Retina (tissue), 1 donor: ENCODE data around the gene KDM4B.

Source experiments
- DNase-seq: peaks from one replicate; pipeline ENCODE4 v3.0.0-alpha.2; 2016

KDM4B gene

DNA sequence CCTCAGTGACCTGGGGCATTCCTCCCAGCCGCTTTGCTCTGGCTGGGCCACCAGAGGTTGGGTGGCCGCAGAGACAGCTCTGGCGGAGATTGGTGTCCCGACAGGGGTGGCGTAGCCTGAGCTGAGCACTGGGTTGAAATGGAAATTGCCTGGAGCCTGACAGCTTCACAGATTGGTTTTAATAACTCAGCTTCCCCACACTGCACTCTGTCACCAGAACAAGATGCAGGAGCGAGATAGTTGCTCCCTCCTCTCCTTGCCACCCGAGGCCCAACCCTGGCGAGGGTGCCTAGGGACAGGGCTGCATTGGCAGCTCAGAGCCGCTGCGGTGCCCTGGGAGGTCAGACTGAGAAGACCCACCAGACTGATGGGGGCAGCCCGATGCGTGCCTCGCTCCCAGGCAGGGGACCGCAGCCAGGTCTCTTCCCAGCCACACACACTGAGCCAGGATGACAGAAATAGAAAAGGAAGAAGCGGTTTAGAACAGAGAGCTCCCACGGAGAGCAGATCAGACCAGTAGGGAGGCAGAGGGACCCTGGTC, 84.1 kb downstream of the KDM4B start:
- no peak for DNase-seq

DNA sequence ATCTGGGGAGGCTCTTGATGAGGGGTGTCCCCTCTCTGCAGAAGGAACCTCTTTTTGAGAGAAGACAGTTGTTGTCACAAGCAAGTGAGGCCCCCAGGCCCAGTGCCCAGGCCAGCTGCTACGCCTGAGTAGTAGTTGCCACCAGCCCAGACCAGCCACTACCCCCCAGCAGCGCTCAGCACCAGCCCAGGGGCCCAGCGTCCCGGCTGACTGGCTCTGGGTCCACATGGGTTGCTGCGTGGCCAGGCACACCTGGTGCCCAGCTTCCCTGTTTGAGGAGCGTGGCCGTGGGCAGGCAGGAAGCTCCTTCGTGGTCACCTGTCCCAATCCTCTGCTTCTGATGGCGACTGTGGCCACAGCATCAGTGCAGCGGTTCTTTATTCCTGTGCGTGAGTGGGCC, 84.7 kb downstream of the KDM4B start:
- DNase-seq = no peak

DNA sequence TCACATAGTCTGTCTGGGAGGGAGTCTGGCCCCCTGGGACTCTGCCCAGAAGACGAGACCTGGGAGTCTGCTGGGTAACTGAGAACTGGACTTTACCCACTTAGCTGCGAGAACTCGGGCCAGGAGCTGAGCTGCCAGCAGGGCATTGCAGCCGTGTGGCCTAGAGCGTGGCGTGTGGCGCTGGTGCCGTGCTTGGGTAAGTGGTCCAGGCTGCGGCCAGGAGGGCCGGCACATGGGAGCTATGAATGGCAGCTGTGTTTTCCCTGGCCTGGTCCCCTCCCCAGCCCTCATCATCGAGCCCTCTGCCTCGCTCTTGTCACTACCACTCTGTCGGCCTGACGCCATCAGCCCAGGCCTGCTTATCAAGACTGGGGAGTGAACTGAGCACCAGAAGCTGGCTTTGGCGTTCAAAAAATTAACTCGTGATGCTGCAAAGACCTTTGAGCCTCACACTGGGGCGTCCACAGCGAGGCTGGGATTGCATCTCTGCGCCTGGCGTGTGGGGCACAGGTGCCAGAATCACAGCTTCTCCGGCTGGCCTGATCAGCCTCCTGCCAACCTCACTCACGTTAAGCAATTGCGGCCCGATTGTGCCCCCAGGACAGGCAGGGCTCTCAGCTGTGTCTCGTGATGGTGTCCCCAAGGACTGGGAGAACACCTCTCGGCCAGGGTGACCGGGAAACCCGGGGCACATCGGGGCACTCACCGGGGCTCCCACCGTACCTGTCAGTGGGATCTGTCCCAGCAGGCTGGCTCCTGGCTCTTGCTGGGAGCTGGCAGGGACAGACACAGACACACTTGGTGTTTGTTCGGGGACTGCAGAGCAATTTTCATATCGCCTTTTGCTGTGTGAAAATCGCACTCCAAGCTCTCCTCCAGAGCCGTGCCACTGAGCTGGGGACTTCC, 85.9 kb downstream of the KDM4B start:
- no peak for DNase-seq

DNA sequence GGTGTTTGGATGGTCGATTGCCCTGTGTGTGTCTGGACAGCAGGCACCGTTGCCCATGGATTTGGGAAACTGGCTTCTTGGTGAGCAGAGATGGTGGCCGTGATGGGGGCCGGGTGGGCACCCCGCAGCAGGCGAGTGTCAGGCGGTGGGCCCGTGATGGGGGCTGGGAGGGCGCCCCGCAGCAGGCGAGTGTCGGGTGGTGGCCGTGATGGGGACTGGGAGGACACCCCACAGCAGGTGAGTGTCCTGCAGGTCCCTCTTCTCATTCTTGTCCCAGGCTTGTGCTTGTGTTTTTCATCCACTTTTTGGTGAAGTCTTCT, 86.5 kb downstream of the KDM4B start:
- DNase-seq = no peak

DNA sequence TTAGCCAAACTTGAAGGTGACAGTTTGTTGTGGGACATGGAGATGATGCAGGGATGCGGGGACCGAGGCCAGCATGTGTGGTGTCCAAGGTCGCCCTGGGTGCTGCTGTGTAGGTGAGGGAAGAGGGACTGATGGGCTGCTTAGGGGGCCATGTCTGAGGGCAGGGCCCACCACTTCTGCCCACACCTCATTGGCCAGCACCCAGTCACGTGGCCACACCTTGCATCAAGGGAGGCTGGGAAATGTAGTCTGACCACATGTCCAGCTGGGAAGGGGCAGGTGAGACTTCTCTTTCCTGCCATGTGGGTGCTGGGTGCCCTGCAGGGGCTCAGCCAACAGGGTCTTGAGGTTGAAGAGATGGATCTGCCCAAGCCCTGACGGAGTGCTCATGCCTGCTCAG, 88.9 kb downstream of the KDM4B start:
- no peak for DNase-seq

DNA sequence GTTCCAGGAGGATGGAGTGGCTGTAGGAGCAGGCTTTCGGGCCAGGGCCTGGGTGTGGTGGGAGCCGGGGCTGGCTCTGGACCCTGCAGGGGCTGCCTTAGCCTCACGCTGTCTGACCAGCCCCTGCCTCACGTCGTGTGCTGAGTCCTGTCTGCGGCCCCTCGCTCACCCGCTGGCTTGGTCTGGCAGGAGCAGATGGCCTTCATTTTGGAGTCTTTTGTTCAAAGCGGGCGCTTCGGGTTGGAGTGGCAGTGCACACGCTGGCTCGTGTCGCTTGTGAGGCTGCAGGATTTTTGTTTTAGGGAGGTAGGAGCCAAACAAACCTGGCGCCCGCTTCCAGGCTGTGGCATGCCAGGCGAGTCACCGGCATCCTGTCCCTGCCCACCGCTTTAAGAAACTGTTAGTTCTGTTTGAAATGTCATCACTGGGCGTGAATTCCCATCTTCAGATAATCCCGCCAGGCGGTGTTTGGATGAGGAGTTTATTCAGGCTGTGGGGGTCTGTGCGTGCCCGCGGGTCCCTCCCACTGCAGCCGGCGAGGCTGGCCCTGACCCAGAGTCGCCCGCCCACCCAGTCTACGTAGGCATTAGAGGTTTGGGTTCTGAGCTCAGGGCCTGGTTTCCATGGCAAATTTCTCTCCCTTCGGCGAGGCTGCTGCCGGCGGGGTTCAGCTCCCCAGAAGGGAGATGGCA, 89.8 kb downstream of the KDM4B start:
- DNase-seq = peak; percentile 86

DNA sequence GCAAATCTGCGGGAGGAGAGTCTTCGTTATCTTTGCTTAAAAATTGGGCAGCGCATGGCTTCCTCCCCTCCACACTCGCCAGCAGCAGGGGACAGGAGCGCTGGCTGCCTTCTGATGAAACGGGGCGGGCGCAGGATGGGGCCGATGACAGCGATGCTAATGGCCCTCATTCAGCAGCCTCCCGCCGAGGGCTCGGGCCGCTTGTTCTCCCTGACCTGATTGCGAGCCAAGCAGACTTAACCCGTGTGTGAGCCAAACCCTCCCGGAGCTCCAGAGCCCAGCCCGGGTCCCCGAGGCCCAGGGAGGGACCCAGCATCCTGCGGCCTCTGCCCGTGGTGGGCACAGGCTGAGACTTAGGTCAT, 90.3 kb downstream of the KDM4B start:
- peak; percentile 90 for DNase-seq

DNA sequence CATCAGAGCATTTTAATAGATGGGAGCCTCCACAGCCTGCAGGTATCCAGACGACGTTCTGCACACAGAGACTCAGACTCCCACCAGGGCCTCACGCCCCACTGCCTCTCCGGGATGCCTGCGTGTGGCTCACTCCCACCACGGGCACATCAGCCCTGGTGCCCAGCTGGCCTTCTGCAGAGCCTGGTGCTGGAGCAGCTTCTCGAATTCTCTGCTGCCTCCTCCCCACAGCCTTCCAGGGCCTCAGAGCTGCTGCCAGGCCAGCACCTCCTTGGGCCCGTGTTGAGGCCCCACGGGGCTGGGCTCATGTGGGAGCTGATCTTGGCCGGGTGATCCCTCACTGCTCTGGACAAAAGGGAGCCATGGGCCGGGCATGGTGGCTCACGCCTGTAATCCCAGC, 90.9 kb downstream of the KDM4B start:
- no peak for DNase-seq

DNA sequence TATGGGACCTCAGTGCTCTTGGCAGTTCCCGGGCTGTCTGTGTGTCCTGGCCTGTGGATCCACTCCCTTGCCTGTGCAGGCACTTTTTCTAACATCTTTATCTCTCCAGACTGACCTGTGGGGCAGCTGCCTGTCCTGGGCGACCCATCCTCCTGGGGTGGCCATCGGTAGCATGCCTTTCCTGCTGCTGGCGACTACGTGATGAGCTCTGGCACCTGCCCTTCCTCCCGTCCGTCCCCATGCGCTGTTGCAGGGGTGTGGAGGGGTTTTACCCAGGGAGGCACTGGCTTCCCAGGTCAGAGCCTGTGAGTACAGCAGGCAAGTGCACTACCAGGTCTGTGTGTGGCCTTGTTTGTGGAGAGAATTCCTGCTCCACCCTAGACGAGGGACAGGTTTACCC, 93.3 kb downstream of the KDM4B start:
- no peak for DNase-seq

DNA sequence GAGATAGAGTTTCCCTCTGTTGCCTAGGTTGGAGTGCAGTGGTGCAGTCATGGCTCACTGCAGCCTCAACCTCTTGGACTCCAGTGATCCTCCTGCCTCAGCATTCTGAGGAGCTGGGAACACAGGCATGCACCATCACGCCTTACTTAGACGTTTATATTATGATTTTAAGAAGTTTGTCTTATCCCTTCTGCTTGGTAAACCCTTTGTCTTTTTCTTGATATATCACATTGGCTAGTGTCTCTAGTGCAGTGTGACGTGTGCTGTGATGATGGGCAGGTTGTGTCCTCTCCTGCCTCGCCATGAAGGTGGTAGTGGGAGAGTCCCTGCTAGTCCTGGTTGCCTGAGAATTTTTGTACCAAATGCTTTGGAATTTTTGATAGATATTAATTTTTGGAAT, 93.9 kb downstream of the KDM4B start:
- DNase-seq = no peak

DNA sequence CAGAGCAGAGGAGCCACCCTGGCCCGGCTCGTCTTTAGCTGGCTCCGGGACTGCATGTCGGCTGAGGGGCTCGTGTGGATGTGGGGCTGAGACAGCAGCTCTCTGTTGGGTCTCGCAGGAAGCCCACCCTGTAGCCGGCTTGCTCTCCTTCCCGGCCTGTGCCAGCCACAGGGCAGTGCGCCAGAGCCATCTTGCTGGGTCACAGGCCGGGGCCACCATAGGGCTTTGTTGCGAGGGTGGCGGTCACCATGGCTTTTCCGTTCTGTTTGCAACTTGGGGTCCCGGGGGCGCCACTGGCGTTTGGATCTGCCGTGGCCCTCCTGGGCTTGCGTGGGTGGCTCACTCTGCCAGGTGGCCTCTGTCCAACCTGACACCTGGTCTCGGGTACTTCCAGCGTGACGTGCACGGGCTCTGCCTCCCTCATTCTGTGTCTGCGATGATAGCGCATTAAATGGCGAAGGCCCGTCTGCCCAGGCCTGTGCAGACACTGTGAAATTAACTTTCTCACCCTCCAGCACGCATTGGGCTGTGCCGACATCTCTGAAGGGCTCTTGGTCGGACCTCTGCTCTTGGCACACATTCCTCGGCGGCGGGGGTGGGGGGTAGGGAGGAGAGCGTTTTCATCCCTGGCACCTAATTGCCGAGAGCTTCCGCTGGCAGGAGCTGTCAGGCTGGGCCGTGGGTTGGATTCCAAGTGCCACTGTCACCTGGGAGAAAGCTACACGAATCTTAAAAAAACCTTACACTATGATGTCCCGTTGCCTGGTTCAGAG, 95.1 kb downstream of the KDM4B start:
- no peak for DNase-seq

DNA sequence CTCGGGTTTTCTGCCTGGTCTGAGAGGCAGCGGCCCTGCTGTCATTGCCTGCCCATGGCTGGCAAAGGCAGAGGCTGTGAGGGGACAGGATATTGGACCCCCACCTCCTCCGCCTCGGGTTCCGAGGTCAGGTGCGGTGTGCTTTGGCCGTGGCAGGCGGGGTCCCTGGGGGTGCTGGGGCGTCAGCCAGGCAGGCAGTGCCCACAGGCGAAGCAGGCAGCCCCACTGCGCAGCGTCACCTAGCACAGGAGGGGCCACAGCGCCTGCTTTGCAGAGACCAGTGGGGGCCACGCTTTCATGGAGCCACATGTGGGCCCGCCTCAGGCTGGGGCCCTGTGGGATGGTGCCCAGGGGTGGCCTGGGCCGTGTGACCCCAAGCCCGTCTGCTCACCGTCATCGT, 96.0 kb downstream of the KDM4B start:
- DNase-seq = no peak

DNA sequence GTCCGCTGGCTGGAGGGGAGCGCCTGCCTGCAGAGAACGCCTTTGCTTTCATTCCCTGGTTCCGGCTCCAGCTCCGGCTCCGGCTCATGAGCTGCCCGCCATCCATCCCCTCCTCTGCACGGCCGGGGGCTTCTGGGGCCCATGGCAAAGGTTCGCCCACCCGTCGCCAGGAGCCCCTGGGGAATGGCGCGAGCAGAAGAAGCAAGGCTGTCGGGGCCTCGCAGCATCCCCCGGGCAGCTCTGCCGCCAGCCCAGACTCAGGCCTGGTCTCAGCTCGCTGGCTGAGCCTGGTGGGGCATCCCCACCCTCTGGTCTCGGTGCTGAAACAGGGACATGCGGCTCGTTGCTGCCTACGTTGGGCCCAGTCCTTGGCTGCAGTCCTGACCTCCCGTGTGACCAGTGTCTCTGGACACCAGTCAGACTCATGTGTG, 96.8 kb downstream of the KDM4B start:
- no peak for DNase-seq

DNA sequence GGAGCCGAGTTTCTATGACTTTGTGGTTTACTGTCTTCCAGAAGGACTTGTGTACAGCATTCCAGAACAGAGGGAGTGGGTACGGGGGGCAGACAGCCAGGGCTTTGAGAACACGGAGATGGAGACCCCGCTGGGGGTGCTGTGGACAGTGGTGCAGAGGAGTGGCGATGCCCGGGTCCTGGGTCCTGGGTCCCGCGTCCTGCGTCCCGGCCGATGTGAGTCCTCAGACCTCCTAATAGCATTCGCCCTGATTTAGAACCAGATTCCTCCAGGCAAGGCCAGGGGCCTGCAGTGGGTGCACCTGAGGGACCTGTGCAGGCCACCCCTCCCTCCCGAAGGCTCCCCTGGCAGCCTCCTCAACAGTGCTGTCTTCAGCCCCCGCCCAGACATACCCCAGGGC, 97.9 kb downstream of the KDM4B start:
- DNase-seq = no peak

DNA sequence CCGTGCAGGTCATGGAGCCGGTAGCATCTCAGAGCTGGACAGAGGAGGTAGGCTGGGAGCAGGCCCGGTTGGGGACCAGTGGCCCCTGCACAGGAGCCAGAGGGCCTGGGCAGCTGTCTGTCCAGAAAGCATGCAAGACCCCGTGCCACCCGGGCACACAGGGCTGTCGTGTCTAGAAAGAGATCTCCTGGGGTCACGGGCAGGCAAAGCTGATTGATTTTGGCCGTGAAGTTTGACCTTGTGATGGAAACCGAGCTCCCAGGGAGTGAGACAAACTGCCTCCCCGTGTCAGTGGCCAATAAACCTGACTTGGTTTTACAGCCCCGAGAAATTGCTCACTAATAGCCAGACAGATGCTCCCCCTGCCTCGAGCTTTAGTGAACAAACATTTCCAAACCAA, 98.8 kb downstream of the KDM4B start:
- DNase-seq = no peak

DNA sequence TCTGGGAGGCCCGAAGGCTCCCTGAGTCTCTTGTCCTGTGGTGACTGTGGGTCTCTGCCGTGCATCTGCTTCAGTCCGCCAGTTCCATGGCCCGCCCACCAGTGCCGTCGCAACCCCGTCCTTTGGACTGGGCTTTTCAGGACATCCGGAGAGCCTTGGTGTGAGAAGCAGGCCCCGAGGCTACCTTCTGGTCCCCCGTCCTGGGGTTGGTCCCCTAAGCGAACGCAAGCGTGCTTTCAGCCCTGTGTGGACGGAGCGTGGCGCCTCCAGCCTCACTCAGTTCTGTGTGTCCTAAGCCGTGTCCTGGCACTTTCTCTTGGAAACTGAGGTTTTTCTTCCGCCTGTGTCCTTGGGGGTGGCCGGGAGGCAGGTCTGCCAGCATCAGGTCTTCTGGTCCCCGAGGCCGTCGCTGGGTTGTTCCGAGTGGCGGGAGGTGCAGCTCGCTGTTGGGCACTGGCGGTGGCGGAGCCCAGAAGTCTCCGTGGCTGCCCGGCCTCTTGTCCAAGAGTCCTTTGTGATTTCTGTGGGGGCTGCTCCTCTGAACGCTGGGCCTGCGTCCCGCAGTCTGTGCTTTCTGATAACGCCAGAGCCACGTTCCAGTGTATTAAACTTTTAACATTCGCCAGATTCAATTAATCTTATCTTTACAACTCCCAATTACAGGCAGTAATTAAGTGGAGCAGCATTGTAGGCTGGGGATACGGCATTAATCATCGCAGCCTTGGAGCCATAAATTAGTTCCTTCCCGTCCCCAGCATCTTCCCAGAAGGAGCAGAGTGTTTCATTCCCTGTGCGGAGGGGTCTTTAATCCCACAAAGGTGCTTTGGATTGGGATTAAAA, 99.5 kb downstream of the KDM4B start:
- no peak for DNase-seq

DNA sequence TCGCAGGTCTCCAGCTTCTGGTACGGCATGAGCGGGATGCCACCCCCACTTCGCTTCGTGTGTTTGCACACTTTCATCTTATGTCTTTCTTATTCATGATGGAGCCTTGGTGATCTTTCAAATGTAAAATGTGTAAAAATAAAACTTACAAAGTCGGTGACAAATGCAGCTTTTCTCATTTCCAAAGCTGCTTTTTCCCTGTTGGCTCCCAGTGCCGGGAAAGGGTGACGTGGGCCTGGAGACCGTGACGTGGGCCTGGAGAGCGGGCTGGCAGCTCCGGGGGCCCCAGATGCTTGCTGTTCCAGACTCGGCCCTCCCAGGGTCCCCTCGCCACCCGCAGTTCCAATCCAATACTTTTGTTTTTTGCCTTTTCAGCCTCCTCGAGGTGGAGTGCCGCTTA, 101.4 kb downstream of the KDM4B start:
- DNase-seq = no peak

DNA sequence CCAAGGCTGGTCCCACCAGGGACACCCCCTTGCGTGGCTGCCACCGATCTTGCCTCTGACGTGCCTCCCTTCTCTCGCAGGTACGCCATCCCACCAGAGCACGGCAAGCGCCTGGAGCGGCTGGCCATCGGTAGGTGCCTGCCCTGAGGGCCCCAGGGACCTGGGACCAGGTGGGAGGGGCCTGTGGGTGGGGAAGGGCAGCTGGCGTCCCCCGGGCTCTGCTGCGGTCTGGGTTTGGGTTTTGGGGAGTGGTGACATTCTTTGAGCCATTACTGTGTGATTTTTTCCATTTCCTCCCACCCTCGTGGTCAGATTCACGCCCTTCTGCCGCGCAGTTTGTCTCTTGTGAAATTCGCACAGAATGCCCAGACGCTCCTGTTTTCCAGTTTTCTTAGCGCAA, 102.0 kb downstream of the KDM4B start:
- DNase-seq = no peak

DNA sequence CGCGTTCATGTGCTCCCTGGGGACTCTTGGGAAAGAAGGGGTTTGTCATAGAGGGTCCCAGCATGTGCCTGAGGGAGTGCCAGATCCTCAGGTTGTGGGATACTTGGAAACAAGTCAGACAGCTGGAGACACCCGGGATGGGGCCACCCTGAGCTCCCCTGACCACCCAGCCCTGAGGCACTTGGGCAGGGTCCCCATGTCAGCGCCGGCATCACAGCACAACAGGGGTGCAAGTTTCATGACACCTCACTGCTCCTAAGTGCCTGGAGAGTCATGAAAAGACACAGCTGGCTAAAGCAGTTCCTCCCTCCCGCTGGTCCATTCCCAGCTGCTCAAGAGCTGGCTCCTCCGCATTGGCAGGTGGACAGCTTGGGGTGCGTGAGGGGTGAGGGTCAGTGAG, 102.7 kb downstream of the KDM4B start:
- no peak for DNase-seq

DNA sequence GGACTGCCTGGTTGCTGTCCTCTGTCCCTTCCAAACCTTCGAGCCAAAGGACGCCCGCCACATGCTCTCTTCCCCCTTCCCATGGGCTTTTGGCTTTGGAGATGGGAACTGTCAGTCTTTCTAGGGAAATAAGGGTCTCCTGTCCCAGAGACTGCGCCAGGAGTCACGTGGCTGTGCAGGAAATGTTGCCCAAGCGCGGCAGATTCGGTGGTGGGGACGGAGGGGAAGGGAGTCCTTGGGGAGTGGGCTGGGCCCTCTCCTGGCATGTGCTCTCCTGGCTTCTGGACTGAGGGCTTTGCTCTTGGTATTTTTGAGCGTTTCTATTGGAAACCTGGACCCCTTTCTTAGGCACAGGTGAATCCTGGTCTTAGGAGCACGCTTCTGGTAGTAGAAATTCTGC, 103.2 kb downstream of the KDM4B start:
- DNase-seq = no peak

DNA sequence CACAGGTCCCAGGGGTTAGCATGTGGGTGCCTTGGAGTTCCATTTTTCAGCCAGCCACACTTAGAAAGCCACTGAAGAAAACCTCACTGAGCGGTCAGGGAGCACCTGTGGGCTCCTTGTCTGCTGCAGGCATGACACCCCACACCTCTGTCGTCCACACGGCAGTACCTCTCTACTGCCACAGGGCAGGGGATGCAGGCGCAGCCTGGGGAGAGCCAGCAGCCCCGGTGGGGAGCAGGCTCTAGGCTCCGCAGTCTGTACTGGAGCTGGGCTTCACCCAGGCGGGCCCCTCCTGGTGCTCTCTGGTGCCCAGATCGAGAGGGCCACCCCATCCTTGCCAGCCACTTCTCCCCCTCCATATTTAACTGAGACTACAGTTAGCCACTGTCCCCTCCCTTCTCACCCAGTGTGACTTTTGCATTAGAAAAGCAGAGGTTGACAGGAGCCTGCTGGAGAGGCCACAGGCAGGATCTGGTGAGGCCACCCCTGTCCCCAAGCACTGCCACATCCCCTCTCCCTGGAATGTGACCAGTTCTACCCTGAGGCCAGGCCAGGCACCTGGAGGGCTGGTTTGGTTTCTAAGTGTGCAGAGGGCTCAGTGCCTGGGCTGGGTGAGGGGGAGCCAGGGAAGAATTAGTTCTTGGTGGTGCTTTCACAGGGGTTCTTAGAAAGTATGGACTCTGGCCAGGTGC, 104.4 kb downstream of the KDM4B start:
- DNase-seq = no peak

DNA sequence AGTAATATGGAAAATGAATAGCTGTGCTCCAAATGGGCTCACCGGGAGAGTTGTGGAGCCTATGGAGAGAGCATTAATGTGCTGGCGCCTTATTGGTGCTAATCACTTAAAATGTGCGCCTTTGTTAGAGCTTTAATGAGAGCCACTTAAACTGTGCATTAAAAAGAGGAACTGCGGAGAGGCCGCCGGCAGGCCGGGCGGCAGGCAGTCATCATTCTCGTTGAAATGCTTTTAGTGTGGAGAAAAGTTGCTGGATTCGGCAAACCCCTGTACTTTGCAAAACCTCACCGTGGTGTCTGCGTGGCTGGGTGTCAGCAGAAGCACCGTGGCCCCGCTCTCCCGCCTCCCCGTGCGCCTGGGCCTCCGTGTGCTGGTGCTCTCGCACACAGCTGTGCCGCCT, 105.5 kb downstream of the KDM4B start:
- DNase-seq = no peak
